ENCODE results near the gene ZNF57.
"Not testable (repeated sequence)": the region's sequence is repeated elsewhere in the genome, so short reads cannot be mapped to it uniquely, and the experiment has no call there.

Gene ZNF57

DNA sequence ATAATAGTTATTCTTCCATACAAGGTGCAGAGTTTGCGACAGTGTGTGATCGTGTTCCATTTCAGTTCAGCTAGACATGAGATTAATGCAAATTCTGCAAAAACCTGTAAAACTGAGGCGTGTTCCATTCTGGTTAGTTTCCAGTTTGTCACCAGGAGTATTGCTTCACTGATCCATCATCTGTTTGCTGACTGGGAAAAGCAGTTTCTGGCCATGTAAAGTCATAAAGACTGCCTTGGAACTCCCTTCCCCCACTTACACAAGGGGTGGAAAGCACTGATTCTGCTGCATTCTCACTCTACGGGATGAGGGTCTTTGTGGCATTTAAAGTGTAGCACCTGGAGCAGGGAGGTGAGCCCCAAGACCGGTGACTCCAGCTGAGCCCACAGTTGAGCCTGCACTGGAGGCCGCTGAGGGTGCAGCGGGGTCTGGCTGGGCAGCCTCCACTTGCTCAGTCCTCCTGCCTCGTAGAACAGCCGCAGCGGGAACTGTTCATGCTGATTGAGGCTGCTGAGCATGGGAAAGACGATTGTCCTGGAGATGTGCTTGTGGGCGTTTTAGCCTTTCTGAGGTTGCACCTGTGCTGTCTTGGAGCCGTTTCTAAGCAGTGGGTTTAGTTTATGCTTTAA lies 2.0 kb downstream of the ZNF57 start:
- DNase-seq: no peak

DNA sequence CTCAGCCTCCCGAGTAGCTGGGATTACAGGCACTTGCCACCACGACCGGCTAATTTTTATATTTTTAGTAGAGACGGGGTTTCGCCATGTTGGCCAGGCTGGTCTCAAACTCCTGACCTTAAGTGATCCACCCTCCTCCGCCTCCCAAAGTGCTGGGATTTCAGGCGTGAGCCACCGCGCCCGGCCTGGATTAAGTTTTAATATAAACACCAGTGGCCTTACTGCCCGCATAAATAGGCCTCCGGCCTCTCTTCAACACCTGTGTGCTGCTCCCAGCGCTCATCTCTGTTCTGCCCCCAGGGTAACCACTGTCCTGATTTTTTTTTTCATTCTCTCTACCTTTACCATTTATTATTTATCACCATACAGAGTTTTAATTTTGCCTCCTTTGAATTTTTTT lies 2.6 kb downstream of the ZNF57 start:
- not testable (repeated sequence) for DNase-seq

DNA sequence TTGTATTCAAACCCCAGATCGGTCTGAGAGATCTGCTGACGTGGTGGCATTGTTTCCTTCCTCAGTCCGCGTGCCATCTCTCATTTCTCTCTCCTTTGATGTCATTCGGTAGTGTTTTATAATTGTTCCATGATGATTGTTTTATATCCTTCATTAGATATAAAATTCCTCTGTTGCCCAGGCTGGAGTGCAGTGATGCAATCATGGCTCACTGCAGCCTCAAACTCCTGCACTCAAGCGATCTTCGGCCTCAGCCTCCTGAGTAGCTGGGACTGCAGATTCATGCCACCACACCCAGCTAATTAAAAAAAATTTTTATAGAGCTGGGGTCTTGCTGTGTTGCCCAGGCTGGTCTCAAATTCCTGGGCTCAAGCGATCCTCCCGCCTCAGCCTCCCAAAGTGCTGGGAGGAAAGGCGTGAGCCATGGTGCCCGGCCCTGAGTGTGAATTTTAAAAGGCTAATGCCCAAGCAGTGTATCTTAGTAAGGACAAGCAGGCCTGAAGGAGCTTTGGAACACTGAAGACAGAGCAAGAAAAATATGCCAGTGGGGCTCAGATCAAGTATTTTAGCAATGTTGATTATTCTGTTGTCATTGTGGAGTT lies 5.3 kb downstream of the ZNF57 start:
- no peak for DNase-seq

DNA sequence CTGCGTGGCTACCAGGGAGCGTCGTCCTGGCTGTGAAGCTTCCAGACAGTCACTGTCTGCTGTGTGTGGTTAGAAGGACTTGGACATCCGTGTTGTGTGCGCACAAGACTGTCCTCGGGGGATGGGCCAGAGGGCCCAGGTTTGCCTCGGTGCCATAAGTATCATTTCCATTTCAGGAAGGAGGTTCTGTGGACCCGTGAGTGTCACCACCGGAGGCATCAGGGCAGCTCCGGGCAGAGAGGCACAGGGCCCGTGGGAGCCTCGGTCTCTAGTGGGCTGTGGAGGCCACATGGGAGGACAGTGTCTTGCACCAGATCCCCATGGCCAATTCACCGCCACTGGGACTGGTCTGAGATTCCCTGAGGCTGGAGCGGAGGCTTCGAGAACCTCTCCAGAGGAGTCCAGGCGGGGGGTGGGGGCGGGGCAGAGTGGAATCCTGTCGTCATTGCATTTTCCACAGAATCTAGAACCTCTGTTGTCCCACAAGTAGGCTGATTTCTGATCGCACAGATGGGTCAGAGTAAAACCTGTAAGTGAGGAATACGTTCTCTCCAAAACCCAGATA lies 6.0 kb downstream of the ZNF57 start:
- DNase-seq: no peak

DNA sequence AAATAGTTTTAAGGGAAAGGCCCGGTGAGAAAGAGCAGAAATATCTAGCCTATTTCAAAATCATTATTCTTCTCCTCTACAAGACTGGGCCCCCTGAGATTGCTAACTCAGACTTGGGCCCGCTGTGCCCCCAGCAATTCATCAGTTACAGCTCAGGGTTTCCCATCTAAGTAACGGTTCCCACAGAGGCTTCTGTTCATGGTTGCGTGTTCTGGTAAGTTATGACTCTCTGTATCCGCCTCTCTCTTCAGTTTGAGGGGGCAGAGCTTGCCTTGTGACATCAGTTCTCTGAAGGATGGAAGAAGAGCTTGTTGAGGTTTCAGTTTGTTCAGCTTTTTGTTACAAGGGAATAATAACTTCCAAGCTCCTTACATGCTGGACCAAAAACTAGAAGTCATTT lies 11.6 kb downstream of the ZNF57 start:
- DNase-seq: no peak

DNA sequence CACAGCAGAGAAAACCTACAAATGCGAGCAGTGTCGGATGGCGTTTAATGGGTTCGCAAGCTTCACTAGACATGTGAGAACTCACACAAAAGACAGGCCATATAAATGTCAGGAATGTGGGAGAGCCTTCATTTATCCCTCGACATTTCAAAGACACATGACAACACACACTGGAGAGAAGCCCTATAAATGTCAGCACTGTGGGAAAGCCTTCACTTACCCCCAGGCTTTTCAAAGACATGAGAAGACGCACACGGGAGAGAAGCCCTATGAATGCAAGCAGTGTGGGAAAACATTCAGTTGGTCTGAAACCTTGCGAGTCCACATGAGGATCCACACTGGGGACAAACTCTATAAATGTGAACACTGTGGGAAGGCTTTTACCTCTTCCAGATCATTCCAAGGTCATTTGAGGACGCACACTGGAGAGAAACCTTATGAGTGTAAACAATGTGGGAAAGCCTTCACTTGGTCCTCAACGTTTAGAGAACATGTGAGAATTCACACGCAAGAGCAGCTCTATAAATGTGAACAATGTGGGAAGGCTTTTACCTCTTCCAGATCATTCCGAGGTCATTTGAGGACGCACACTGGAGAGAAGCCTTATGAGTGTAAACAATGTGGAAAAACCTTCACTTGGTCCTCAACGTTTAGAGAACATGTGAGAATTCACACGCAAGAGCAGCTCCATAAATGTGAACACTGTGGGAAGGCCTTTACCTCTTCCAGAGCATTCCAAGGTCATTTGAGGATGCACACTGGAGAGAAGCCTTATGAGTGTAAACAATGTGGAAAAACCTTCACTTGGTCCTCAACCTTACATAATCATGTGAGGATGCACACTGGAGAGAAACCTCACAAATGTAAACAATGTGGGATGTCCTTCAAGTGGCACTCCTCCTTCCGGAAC lies 16.8 kb downstream of the ZNF57 start:
- no peak for DNase-seq

DNA sequence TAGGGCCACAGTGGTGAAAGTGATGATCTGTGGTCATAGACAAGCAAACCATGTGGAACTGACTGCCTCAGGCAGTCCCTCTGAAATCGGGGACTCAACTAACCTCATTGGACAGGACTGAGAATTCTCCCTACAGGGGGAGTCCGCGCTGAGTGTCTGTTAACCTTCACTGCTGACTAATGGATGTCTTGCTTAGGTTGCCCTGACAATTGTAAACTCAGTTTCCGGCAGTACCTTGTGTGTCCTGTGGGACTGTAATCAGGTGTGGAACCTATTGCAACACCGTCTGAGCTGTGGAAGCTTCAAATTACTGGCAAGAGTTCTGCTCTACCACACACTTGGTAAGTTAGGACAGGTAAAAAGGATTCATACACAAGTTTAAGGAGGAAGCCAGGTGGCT lies 22.3 kb downstream of the ZNF57 start:
- no peak for DNase-seq

DNA sequence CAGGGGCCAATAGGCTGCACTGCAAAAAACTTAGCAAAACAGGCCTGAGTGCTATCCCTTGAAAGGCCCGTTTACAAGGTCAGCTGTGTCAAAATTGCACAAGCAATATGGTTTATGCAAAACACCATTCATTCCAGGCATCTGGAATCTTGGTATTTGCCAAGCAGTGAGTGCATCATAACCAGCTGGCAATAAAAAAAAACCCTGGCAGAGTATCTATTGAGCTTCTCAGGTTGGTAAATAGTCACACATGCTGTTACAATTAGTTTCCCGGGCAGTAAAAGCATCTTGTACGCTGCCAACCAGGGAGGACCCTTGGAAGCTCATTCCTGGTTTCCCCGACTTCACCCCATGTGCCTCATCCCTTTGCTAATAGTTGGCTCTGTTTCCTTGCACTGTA lies 22.8 kb downstream of the ZNF57 start:
- peak; percentile 29 for DNase-seq

DNA sequence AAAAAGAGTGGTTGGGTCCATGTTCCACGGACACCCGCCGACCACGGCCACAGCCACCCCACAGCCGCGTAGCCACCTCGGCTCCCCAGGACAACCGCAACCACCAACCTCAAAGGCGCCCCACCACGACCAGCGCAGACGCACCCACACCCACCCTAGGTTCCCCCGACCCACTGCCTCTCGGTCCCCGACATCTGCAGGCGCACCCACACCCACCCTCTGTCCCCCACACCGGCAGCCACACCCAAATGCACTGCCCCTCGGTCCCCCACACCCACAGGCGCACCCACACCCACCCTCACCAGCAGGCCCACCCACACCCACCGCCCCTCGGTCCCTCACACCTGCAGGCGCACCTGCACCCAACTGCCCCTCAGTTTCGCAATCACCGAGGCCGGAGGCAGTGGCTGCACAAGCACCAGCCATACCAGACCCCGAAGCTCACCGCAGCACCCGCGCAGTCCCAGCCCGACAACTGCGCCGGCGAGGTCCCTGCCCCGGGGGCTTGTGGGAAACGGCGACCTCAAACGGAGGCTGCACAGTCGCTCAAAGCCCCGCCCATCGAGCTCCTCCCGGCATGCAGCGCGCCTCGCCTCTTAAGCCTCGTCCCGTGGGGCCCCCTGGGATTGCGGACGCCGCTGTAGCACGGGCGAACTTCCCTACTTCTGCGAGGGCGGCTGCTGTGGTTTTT lies 25.8 kb downstream of the ZNF57 start:
- DNase-seq: no peak

DNA sequence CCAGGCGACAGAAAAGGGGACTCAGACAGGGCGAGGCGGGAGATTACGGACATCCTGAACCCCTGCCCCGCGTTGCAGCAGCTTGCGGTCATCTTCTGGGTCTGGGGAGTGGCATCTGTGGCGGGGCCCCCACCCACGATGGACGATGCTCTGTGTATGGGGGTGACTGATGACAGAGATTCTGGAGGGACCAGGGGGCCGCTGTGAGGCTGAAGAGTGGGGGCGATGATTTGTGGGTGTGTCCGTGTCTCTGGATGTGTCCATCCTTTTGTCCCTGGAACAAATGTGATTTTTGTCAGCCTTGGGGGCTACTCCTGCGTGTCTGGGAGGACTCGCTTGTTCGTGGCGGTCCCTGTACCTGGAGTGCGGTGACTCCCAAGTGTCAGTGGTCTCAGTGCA lies 26.3 kb downstream of the ZNF57 start:
- no peak for DNase-seq

DNA sequence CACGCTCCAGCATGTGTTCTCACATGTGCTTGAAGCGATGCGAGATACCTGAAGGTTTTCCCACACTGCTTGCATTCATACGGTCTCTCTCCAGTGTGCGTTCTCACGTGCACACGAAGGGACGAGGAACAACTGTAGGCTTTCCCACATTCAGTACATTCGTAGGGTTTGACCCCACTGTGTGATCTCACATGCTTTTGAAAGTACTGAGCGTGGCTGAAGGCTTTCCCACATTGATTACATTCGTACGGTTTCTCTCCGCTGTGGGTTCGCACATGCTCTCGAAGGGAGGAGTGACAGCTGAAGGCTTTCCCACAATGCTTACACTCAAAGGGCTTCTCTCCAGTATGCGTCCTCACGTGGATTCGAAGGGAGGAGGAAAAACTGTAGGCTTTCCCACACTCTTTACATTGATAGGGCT lies 32.8 kb downstream of the ZNF57 start:
- no peak for DNase-seq

DNA sequence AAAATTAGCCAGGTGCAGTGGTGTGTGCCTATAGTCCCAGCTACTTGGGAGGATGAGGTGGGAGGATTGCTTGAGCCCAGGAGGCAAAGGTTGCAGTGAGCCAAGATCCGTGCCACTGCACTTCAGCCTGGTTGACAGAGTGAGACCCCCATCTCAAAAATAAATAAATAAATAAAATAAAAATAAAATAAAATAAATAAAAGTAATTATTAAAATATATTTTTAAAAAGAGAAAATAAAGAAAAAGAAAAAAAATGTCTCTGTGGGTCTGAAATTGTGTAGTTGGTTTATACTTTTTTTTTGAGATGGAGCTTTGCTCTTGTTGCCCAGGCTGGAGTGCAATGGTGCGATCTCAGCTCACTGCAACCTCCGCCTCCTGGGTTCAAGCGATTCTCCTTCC lies 35.1 kb downstream of the ZNF57 start:
- DNase-seq: not testable (repeated sequence)

DNA sequence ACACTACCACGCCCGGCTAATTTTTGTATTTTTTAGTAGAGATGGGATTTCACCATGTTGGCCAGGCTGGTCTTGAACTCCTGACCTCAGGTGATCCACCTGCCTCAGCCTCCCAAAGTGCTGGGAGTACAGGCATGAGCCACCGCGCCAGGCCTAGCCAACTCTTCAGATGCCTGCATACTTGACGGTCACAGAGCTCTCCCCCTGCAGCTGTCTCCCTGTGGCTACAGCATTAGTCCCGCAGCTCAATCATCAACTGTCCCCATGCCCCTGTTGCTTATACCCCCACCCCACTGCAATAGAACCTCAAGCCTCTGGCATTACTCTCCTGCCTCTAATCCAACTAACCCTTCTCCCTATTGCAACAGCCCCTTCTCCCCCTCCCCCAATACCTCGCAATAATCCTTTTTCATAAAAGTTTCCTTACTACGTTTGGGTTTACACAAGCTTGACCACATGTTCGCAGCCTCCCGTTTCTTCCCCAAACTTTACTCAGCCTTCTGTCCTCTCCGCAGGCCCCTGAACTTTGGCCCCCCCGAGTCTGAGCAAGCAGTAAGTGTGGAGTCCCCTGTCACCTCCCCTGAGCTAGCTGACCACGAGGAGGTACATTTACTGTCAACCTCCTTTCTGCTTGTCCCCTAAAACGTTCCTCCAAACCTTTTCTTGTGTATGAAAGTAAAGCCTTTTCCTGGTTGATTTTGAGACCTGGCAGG lies 42.4 kb downstream of the ZNF57 start:
- DNase-seq: no peak

DNA sequence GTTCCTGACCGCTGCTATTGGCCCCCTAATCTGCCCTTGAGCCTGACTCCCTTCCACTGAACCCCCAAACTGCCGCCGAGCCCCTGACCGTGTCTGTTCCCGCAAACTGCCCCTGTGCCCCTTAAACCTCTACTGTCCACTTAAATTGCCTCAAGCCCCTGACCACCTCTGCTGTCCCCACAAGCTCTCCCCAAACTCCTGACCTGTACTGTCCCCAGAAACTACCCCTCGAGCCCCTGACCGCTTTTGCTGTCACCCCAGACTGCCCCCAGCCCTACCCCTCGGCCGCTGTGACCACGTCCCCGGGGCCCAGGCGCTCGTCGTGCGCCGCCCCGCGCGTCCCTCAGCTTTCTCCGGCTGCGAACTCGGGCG lies 43.7 kb downstream of the ZNF57 start:
- no peak for DNase-seq

DNA sequence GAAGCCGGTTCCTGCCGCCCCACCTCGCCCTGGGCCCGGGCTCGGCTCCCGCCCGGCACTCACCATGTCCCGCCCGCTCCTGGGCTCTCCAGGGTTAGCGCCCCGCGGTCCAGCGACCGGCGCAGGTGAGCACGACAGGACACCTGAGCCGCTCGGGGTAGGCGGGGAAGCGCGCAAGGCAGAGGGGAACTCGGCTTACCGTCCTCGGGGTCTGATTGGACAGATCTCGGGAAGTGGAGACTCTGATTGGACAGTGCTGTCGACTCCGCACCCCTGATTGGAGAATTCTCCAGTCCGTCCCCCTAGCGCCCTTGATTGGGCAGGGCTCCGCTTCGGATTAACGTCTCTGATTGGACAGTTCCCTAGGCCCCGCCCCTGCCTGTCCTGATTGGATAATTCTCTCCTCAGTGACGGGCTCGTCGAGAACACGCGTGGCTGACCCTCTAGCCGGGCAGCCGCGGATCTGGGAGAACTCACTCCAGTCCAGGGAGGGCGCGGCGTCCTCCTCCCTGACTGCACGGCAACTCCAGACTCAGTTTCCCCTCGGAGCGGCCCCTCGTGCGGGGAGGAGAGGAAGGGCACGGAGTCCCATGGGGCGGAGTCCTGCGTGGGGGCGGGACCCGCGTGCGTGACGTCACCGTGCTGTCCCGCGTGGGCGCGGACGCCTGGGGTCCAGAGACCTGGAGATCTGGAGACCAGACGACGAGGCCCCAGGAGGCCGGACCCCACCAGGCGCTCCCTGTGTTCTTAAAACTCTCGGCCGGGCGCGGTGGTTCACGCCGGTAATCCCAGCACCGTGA lies 44.2 kb downstream of the ZNF57 start, which contains the start of gene ZNF77:
Gene ZNF77 (minus strand): TSS at position 197 of the 800 bp plus-strand sequence. CDS start 131 bp downstream, at position 66.
- peak; percentile 99 for DNase-seq

DNA sequence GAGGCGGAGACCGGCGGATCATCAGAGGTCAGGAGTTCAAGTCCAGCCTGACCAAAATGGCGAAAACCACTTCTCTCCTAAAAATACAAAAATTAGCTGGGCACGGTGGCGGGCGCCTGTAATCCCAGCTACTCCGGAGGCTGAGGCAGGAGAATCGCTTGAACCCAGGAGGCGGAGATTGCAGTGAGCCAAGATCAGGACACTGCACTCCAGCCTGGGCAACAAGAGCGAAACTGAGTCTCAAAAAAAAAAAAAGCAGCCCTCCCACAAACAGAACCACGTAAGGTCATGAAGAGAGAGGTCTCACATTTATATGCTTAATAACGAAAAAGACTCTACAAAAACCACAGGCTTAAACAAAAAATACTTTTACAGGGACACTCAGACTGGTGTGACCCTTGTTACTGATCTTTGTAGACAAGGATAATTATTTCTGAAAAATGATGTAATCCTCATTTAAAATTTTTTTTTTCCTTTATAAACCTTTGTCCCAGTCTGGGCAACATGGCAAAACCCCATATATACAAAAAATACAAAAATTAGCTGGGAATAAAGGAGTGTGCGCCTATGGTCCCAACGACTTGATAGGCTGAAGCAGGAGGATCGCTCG lies 45.0 kb downstream of the ZNF57 start:
- no peak for DNase-seq

DNA sequence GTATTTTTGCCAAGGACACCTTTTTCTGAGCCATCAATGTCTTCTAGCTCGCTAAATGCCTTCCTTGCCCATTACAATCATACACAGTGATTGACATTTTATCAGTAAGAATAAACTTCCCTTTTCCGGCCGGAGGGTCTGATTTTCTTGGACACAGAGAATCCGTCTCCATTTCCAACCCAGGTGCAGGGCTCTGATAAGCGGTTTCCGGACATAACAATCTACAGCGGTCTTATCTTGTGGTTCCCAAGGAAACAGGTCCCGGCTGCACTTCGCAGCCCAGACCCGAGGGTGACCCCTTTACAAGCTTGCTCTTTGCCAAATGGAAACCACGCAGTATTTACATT lies 49.2 kb downstream of the ZNF57 start:
- DNase-seq: peak; percentile 23

DNA sequence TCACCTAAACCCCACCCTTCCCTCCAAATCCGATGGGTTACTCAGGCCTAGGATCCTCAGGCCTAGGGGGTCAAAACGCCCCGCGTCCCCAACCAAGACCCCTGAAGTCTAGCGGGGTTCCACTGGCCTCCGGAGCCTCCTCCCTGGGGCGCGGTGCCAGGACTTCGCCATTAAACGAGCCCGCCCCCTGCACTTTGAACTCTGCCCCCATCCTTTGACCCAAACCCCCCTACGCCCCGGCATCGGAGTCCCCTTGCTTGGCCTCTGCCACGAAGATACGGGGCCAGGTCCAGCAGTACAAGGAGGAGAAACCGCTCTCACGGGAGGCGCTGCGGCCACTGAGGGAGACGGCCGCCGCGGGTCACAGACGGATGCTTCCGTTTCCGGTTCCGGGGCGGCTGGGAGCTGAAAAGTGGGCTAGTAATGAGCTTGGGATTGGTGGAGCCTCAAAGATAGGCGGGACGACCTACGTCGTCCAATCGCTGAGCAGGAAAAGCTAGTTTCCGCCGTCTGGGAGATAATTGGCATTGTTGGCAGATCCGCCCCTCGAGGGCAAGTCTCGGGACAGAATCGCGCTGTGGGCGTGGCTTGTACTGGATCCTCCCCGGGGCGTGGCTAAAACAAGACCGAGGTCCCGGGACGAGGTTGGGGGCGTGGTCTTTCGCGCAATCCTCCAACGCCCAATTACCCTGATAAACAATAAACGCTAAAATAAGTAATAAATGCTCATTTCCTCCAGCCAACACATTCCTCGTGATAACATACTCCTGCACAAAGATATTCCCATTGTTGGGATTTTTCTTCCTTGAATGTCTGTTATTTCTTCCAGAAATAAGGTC lies 49.8 kb downstream of the ZNF57 start:
- peak; percentile 100 for DNase-seq

DNA sequence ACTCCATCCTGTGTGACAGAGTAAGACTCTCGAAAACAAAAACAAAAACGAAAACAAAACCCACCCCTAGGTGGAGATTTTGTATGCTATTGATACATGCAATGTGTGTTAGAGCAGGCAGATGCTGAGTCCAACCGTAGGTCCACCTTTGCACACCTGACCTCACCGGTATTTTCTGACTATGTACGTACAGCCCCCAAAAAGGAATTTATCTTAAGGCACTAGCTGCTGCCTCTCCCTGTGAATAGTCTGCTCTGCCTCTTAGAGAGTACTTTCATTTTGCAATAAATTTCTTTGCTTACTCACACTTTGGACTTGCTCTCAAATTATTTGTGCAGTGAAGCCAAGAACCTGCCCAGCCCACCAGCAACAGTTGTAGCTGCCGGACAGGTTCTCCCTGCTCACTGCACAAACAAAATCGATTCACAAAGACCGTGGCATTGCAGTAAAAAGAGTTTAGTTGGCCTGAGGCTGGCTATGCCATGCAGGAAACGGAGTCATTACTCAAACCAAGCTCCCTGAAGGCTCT lies 52.3 kb downstream of the ZNF57 start:
- DNase-seq: no peak

DNA sequence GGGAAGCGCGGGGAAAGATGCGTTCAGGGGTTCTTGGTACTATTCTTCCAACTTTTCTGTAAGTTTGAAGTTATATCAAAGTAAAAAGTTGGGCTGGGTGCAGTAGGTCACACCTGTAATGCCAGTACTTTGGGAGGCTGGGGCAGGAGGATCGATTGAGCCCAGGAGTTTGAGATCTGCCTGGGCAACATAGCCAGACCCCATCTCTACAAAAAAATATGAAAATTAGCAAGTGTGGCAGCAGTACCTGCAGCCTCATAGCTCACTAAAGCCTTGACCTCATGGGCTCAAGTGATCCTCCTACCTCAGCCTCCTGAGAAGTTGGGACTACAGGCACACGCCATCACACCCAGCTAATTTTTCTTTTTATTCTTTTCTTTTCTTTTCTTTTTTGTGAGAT lies 56.4 kb downstream of the ZNF57 start:
- DNase-seq: no peak
